Tibial artery (tissue), 4 donors: Measurements from ENCODE around the gene EBLN2.

Source experiments
- DNase-seq, 2 donors: peaks; one replicate each; pipeline ENCODE4 v3.0.0-alpha.2; 2019
- H3K27ac ChIP-seq, 2 donors: fragments of 200-600 bp; sonication (generic) in 1 of 2; 1 replicate in 1 of 2; 2 replicates in 1 of 2; pipeline ENCODE4 v1.5.1; 2018 to 2019; ENCODE audit warnings: mild to moderate bottlenecking in 1 of 2
- H3K27me3 ChIP-seq, 2 donors: fragments of 200-600 bp; sonication (generic) in 1 of 2; one replicate each; pipeline versions ENCODE4 v1.5.1 to v1.6.0; 2016 to 2019
- H3K36me3 ChIP-seq, 3 donors: fragments of 200-600 bp; sonication (generic) in 2 of 3; one replicate each; pipeline ENCODE4 v1.5.1; 2016 to 2019; ENCODE audit warnings: mild to moderate bottlenecking in 2 of 3
- H3K4me1 ChIP-seq, 4 donors: fragments of 200-600 bp; sonication (generic) in 2 of 4; 1 replicate in 3 of 4; 2 replicates in 1 of 4; pipeline ENCODE4 v1.5.1; 2016 to 2019
- H3K4me3 ChIP-seq, 2 donors: fragments of 200-600 bp; sonication (generic) in 1 of 2; 1 replicate in 1 of 2; 2 replicates in 1 of 2; pipeline ENCODE4 v1.5.1; 2018 to 2019; ENCODE audit warnings: mild to moderate bottlenecking in 2 of 2
- H3K9me3 ChIP-seq, 3 donors: fragments of 200-600 bp; sonication (generic) in 1 of 3; one replicate each; pipeline ENCODE4 v1.5.1; 2016 to 2019
- intact Hi-C: fragments of 100-400 bp; cut with DNase I; formaldehyde crosslinking; loops from one replicate; pipeline ENCODE4 v1.15.0; 2023; ENCODE audit warnings: low total_unique reads
- TF ChIP-seq, protein P1 (sequence below), 2 experiments: fragments of 200-600 bp in 1 of 2; fragments of 450-650 bp in 1 of 2; IDR thresholded peaks; one replicate each; pipeline ENCODE4 v1.5.1; 2017 to 2019; ENCODE audit warnings: antibody characterized with exemption in 2 of 2, mild to moderate bottlenecking in 1 of 2, moderate library complexity in 1 of 2

EBLN2 gene

DNA sequence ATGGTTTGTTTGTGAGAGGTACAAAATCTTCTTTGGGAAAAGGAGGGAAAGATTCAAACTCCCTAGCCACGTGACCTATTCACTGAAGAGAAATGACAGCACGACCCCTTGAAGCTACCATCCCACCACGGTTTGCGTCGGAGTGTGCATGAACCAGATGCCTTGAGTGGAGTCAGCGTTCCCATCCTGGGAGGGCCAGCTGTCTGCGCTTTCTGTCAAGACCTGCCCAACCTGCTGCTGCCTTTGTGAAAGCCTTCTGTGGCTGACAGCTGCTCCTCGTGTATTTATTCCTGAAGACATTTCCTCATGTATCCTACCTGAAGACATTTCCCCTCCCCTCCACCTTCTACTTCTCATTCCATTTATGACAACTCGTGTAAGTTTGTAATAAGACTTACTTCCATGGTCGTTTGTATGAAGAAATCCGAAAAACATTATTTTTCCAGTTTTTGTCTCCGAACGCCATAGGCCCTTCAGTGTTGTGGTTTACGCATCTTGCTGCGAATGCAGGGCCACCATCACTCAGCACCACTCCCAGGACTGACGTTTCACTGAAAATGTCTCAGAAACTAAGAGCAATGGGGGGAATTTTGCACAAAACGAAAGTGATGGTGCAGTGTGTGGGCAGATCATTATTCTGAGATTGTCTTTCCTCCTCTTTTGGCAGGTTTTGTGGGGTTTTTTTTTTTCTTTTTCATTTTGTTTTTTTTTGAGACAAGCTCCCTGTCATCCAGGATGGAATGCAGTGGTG lies 18.9 kb downstream of the EBLN2 start:
- no peaks in the 10 kb centered on the region for H3K9me3 ChIP-seq
- intact Hi-C loops = loop anchor here (10.0 kb wide), 1 partner anchor 136 kb away; no protein-coding TSS in a partner anchor
- TF ChIP-seq, protein P1, sequence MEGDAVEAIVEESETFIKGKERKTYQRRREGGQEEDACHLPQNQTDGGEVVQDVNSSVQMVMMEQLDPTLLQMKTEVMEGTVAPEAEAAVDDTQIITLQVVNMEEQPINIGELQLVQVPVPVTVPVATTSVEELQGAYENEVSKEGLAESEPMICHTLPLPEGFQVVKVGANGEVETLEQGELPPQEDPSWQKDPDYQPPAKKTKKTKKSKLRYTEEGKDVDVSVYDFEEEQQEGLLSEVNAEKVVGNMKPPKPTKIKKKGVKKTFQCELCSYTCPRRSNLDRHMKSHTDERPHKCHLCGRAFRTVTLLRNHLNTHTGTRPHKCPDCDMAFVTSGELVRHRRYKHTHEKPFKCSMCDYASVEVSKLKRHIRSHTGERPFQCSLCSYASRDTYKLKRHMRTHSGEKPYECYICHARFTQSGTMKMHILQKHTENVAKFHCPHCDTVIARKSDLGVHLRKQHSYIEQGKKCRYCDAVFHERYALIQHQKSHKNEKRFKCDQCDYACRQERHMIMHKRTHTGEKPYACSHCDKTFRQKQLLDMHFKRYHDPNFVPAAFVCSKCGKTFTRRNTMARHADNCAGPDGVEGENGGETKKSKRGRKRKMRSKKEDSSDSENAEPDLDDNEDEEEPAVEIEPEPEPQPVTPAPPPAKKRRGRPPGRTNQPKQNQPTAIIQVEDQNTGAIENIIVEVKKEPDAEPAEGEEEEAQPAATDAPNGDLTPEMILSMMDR (IDR thresholded peaks at IDR 0.05) = no peak

DNA sequence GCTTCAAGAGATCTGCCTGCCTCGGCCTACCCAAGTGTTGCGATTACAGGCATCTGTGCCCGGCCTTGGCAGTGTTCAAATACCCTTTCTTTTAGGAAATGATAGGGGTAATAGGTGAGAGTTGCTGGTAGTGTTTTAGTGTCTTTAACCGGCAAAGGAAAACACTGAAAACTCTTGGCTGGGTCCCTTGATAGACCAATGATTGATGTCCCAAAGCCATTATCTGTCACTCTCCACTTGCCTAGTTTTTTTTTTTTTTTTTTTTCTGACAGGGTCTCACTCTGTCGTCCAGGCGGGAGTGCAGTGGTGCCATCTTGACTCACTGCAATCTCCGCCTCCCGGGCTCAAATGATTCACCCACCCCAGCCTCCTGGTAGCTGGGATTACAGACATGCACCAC lies 19.7 kb downstream of the EBLN2 start:
- TF ChIP-seq, protein P1 (IDR thresholded peaks at IDR 0.05) = no peak
- intact Hi-C loops = loop anchor here (10.0 kb wide), 1 partner anchor 136 kb away; no protein-coding TSS in a partner anchor
- no peak for DNase-seq

More for the DNA sequence above, 18.9 kb downstream of the EBLN2 start:
- Histone ChIP-seq H3K4me1 (no peaks in the 10 kb centered on the region), H3K27me3 (no peaks in the 10 kb centered on the region), H3K4me3 (no peak overlapping the region), H3K27ac (no peak overlapping the region), H3K36me3 (no peaks in the 10 kb centered on the region)
- no peak for DNase-seq

DNA sequence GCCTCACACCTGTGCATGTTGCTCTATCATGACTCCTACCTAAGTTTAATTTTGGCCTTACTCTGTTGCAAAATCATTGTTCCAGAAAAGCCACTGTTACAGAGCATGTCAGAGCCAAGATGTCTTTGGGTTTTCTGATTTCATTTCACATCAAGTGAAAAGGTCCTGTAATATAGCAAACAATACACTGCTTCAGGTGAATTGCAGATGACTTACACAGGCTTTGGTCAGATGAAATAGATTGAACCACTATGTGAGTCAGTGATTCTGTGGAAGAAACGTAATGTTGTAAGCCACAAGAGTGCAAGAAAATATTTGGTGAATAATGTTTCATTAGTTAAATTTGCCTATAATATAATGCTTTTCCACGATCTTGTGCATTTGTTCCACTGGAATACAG lies 22.7 kb downstream of the EBLN2 start:
- intact Hi-C loops = loop anchor here (10.0 kb wide), 1 partner anchor 139 kb away; no protein-coding TSS in a partner anchor
- no peaks in the 10 kb centered on the region for H3K27me3 ChIP-seq
- H3K9me3 ChIP-seq = no peaks in the 10 kb centered on the region
- no peak for DNase-seq
- no peaks in the 10 kb centered on the region for H3K36me3 ChIP-seq
- no peaks in the 10 kb centered on the region for H3K4me1 ChIP-seq
- TF ChIP-seq, protein P1 (IDR thresholded peaks at IDR 0.05) = no peak
- no peak overlapping the region for H3K4me3 ChIP-seq
- no peak overlapping the region for H3K27ac ChIP-seq

More for the DNA sequence above, 19.7 kb downstream of the EBLN2 start:
- no peak overlapping the region for H3K4me3 ChIP-seq
- no peaks in the 10 kb centered on the region for H3K27me3 ChIP-seq
- no peaks in the 10 kb centered on the region for H3K4me1 ChIP-seq
- no peak overlapping the region for H3K27ac ChIP-seq
- no peaks in the 10 kb centered on the region for H3K9me3 ChIP-seq
- no peaks in the 10 kb centered on the region for H3K36me3 ChIP-seq

DNA sequence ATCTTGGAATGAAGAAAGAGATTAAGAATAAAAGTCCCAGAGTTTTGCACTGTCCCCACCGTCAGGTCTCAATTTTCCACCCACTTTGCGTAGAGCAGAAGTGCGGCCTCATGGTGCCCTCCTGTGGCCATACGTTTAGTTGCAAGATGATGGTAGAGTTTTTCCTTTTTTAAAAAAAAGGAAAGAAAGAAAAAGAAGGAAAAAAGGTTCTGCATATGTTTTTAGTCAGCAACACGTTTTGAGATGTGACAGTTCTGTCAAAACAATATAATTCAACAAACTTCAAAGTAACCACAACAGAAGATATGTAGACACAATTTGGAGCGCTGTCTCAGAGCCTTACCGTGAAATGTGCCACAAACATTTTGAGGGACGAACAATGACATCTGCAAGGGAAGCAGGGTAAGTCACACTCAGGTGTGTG lies 24.6 kb downstream of the EBLN2 start:
- H3K9me3 ChIP-seq = no peaks in the 10 kb centered on the region
- no peak overlapping the region for H3K4me3 ChIP-seq
- intact Hi-C loops = loop anchor here (10.0 kb wide), 1 partner anchor 141 kb away; no protein-coding TSS in a partner anchor
- H3K36me3 ChIP-seq = no peaks in the 10 kb centered on the region
- TF ChIP-seq, protein P1 (IDR thresholded peaks at IDR 0.05) = peak; percentile 68 to 76
- H3K27me3 ChIP-seq = no peaks in the 10 kb centered on the region
- H3K4me1 ChIP-seq = no peaks in the 10 kb centered on the region
- no peak for DNase-seq
- no peak overlapping the region for H3K27ac ChIP-seq

DNA sequence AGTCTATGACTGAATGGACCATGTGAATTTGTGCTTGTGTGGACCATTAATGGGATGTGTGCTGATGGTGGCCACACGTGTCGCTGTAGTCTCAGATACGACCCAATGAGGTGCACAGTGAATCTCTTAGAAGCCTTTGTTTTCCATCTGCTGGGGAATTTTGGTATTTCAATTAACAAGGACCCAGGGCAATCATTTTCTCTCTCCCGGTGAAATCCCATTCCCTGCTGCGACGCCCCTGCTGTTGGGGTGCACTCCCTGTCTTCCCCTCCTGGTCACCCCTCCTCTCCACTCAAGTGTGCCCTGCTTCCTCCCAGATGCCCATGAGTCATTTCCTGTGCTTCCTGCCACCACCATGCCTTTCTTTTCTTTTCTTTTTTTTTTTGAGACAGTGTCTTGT lies 32.7 kb downstream of the EBLN2 start:
- Histone ChIP-seq H3K9me3 (no peaks in the 10 kb centered on the region), H3K27me3 (no peaks in the 10 kb centered on the region), H3K4me1 (no peaks in the 10 kb centered on the region), H3K27ac (no peak overlapping the region), H3K36me3 (no peaks in the 10 kb centered on the region), H3K4me3 (no peak overlapping the region)
- DNase-seq = no peak
- TF ChIP-seq, protein P1 (IDR thresholded peaks at IDR 0.05) = no peak
- intact Hi-C loops = no loop called here
